Measurements from ENCODE around the gene BMP6. TPM values are rescaled to one million over a fixed set of nuclear protein-coding genes. Genes with fewer than 3 reads are reported as not detected.
A peak's percentile ranks its signal among the peaks of the same experiment; 100 is the strongest.

The BMP6 gene
- total and polyA plus RNA-seq, 2 experiments from 2014 or later, result 0.84 to 2.8 TPM

DNA sequence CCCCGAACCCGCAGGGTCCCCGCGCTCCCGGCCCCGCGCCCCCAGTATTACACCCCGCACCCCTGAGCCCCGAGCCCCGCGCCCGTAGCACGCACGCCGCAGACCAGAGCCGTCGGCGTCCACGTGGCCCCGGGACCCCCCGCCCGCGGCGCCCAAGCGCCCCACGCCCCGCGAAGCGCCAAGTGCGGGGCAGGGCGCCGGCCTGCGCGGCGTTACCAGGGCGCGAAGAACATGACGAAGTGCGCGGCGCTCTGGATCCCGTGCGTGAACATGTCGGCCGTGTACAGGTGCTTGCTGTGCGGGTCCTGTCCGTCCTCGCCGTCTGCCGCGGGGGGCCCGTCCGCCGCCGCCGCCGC is 184.4 kb downstream of the BMP6 start (continued):
- TF ChIP-seq, protein P1, sequence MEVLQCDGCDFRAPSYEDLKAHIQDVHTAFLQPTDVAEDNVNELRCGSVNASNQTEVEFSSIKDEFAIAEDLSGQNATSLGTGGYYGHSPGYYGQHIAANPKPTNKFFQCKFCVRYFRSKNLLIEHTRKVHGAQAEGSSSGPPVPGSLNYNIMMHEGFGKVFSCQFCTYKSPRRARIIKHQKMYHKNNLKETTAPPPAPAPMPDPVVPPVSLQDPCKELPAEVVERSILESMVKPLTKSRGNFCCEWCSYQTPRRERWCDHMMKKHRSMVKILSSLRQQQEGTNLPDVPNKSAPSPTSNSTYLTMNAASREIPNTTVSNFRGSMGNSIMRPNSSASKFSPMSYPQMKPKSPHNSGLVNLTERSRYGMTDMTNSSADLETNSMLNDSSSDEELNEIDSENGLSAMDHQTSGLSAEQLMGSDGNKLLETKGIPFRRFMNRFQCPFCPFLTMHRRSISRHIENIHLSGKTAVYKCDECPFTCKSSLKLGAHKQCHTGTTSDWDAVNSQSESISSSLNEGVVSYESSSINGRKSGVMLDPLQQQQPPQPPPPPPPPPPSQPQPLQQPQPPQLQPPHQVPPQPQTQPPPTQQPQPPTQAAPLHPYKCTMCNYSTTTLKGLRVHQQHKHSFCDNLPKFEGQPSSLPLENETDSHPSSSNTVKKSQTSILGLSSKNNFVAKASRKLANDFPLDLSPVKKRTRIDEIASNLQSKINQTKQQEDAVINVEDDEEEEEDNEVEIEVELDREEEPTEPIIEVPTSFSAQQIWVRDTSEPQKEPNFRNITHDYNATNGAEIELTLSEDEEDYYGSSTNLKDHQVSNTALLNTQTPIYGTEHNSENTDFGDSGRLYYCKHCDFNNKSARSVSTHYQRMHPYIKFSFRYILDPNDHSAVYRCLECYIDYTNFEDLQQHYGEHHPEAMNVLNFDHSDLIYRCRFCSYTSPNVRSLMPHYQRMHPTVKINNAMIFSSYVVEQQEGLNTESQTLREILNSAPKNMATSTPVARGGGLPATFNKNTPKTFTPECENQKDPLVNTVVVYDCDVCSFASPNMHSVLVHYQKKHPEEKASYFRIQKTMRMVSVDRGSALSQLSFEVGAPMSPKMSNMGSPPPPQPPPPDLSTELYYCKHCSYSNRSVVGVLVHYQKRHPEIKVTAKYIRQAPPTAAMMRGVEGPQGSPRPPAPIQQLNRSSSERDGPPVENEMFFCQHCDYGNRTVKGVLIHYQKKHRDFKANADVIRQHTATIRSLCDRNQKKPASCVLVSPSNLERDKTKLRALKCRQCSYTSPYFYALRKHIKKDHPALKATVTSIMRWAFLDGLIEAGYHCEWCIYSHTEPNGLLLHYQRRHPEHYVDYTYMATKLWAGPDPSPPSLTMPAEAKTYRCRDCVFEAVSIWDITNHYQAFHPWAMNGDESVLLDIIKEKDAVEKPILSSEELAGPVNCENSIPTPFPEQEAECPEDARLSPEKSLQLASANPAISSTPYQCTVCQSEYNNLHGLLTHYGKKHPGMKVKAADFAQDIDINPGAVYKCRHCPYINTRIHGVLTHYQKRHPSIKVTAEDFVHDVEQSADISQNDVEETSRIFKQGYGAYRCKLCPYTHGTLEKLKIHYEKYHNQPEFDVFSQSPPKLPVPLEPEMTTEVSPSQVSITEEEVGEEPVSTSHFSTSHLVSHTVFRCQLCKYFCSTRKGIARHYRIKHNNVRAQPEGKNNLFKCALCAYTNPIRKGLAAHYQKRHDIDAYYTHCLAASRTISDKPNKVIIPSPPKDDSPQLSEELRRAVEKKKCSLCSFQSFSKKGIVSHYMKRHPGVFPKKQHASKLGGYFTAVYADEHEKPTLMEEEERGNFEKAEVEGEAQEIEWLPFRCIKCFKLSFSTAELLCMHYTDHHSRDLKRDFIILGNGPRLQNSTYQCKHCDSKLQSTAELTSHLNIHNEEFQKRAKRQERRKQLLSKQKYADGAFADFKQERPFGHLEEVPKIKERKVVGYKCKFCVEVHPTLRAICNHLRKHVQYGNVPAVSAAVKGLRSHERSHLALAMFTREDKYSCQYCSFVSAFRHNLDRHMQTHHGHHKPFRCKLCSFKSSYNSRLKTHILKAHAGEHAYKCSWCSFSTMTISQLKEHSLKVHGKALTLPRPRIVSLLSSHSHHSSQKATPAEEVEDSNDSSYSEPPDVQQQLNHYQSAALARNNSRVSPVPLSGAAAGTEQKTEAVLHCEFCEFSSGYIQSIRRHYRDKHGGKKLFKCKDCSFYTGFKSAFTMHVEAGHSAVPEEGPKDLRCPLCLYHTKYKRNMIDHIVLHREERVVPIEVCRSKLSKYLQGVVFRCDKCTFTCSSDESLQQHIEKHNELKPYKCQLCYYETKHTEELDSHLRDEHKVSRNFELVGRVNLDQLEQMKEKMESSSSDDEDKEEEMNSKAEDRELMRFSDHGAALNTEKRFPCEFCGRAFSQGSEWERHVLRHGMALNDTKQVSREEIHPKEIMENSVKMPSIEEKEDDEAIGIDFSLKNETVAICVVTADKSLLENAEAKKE (CRISPR knock-in tag; IDR thresholded peaks at IDR 0.05), result no peak
- no peak for TF ChIP-seq NANOG (IDR thresholded peaks at IDR 0.05; ENCODE audit: borderline replicate concordance)
- no peak for TF ChIP-seq ETS1 (IDR thresholded peaks at IDR 0.05)

DNA sequence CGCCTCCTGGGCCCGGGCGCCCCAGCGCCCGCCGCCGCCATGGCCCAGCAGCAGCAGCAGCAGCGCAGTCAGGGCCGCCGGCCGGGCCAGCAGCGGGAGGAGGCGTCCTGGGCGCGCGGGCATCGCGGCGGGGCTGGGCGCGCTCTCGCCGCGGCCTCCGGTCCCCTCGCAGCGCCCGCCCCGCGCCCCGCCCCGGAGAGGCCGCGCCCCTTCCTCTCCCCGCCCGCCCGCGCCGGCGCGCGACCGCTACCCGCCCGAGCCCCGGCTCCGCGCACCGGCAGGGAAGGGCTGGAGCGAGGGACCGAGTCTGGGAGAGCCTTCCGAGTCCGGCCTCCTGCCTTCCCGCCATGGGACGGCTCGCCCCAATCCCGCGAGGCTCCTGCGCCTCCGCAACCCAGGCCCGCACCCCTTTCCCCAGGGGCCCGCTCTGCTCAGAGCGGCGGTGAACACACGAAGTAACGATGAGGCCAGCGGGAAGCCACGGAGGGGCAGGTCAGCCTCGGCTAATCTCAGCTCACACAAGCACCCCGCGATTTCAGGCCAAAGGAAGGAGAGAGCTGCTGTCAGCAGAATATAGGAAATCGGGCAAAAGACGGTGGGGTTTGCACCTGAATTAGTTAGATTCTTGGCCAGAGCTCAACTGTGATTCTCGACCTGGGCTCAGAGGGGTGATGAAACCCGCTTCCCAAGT is 184.9 kb downstream of the BMP6 start, which contains the start of gene TXNDC5:
TSS of gene TXNDC5 (minus strand) at position 135 of the 691 bp plus-strand sequence. CDS start at position 123, 12 bp downstream.
- peak within 1 kb of the TSS; percentile 88 for H3K4me3 Mint-ChIP-seq
- H3K27ac Mint-ChIP-seq, result no peak within 1 kb of the TSS
- Histone ChIP-seq H3K4me1 (ENCODE audit: insufficient read depth) (peaks cover 14% of the 10 kb centered on the region; the same call in 1 of the 2 replicates), H2AFZ (peak within 1 kb of the TSS; percentile 99), H3K4me2 (peak within 1 kb of the TSS; percentile 95), H3K9me2 (ENCODE audit: insufficient read depth) (no peaks in the 10 kb centered on the region), H3K27me3 (ENCODE audit: insufficient read depth) (peaks cover 9% of the 10 kb centered on the region; the same call in 1 of the 2 replicates), H4K20me1 (replicated peaks; ENCODE audit: insufficient read depth) (peaks cover 24% of the 10 kb centered on the region), H3K27ac (ENCODE audit: low read depth) (no peak within 1 kb of the TSS), H3K36me3 (ENCODE audit: insufficient read depth) (no peaks in the 10 kb centered on the region), H3K79me2 (replicated peaks; ENCODE audit: insufficient read depth) (peaks cover 40% of the 10 kb centered on the region), H3F3A (replicated peaks; ENCODE audit: low read depth) (peaks cover 10% of the 10 kb centered on the region; the same call in 1 of the 2 replicates), H3K4me3 (peak within 1 kb of the TSS; percentile 83)
- 0 out of 3 replicates have a peak, but pooled peaks cover 3% of the 10 kb centered on the region for H3K36me3 Mint-ChIP-seq (ENCODE audit: low read depth)
- peak; percentile 82 for DNase-seq (ENCODE audit: low spot score)
- peak; percentile 76 for ATAC-seq
- H3K4me1 Mint-ChIP-seq, result peaks cover 8% of the 10 kb centered on the region
- TF ChIP-seq ZNF331 (CRISPR knock-in tag; IDR thresholded peaks at IDR 0.05; ENCODE audit: low read depth), result no peak
- TF ChIP-seq POLR2AphosphoS5 (IDR thresholded peaks at IDR 0.05; ENCODE audit: low read depth), result peak; percentile 69
- no peak for TF ChIP-seq ZNF114 (CRISPR knock-in tag; IDR thresholded peaks at IDR 0.05)
- H3K27me3 Mint-ChIP-seq (ENCODE audit: insufficient read depth, low read depth, poor library complexity), result no peaks in the 10 kb centered on the region
- H3K9me3 Mint-ChIP-seq, result no peaks in the 10 kb centered on the region
